Stimulated activated naive CD4-positive, alpha-beta T cell (primary cell): ENCODE data around the gene SERPINB12.

Source experiments
- DNase-seq, 6 experiments: peaks; one replicate each; lab custom pipeline; 2025; lab: John Stamatoyannopoulos, UW

Gene SERPINB12

GRCh38 chr18:63542069-63542468 is at the start of gene SERPINB12:
Gene SERPINB12, plus strand, starts transcription at chr18:63542369. Its CDS starts 13,791 bp downstream, at chr18:63556160.
- DNase-seq, result no peak

- no peak for DNase-seq
Observed at GRCh38 chr18:63492851-63493250, 49.3 kb upstream of the SERPINB12 start.

GRCh38 chr18:63495675-63496074 is 46.5 kb upstream of the SERPINB12 start:
- DNase-seq, result no peak

- no peak for DNase-seq
Observed at GRCh38 chr18:63505566-63506335, 36.4 kb upstream of the SERPINB12 start.

- DNase-seq, result no peak
Observed at GRCh38 chr18:63506336-63506646, 35.9 kb upstream of the SERPINB12 start.

- DNase-seq, result no peak
Observed at GRCh38 chr18:63508596-63508995, 33.6 kb upstream of the SERPINB12 start.

GRCh38 chr18:63511285-63511684 is 30.9 kb upstream of the SERPINB12 start:
- no peak for DNase-seq

GRCh38 chr18:63514326-63514725 is 27.8 kb upstream of the SERPINB12 start:
- no peak for DNase-seq

GRCh38 chr18:63514888-63515678 is 27.1 kb upstream of the SERPINB12 start:
- no peak for DNase-seq

GRCh38 chr18:63515801-63516200 is 26.4 kb upstream of the SERPINB12 start:
- DNase-seq, result no peak

GRCh38 chr18:63518178-63519012 is 23.8 kb upstream of the SERPINB12 start:
- DNase-seq, result peak in 5 of 6 experiments; percentile 17 to 67 (median 43)

GRCh38 chr18:63520053-63520685 is 22.0 kb upstream of the SERPINB12 start:
- DNase-seq, result no peak

- DNase-seq, result no peak
Observed at GRCh38 chr18:63523660-63524059, 18.5 kb upstream of the SERPINB12 start.

- no peak for DNase-seq
Observed at GRCh38 chr18:63527251-63527650, 14.9 kb upstream of the SERPINB12 start.

GRCh38 chr18:63528863-63529492 is 13.2 kb upstream of the SERPINB12 start:
- no peak for DNase-seq

- no peak for DNase-seq
Observed at GRCh38 chr18:63532471-63532870, 9.7 kb upstream of the SERPINB12 start.

- no peak for DNase-seq
Observed at GRCh38 chr18:63534615-63535014, 7.6 kb upstream of the SERPINB12 start.

GRCh38 chr18:63539904-63540510 is 2.2 kb upstream of the SERPINB12 start:
- no peak for DNase-seq

GRCh38 chr18:63544017-63544416 is 1.8 kb downstream of the SERPINB12 start:
- no peak for DNase-seq

GRCh38 chr18:63545000-63545399 is 2.8 kb downstream of the SERPINB12 start:
- no peak for DNase-seq

GRCh38 chr18:63550068-63550467 is 7.9 kb downstream of the SERPINB12 start:
- DNase-seq, result no peak
